Embryonic facial prominence (tissue), 1 donor: ENCODE data around the gene INTS1.
"Not testable (repeated sequence)": the region's sequence is repeated elsewhere in the genome, so short reads cannot be mapped to it uniquely, and the experiment has no call there.

Source experiments
- DNase-seq: peaks from one replicate; pipeline ENCODE4 v3.0.0-alpha.2; 2016; ENCODE audit errors: extremely low spot score

Gene INTS1

DNA sequence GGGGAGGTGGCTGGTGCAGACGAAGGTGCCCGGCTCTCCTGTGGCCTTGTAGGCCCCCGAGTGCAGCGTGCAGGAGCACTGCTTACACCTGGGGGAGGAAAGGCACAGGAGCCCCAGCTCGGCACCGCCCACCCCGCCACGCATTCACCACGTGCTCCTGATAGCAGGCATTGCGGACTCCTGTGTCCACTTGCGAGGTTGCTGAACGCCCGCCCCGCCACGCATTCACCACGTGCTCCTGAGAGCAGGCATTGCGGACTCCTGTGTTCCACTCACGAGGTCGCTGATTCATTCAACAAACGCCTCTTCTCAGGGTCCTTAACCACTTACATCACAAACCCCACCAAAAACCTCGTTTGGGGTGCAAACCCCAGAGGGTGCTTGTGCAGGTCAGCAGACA, 58.8 kb downstream of the INTS1 start:
- DNase-seq: no peak

DNA sequence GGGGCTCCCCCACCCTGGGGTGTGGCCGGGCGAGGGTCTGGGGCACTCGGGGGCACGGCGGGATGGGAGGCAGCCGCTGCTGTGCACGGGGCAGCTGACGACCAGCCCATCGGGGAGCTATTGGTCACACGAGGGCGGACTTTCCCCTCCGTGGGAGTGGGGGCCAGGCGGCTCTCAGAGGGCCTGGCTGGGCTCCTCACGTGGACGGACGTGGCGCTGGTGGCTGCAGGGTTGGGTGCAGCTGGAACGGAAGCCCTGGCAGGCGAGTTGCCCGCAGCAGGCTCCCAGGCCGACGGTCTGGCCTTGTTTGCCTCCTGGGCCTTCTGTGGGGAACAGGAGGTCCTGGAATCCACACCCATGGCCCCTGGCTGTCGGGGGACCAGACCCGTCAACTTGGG, 59.3 kb downstream of the INTS1 start:
- no peak for DNase-seq

DNA sequence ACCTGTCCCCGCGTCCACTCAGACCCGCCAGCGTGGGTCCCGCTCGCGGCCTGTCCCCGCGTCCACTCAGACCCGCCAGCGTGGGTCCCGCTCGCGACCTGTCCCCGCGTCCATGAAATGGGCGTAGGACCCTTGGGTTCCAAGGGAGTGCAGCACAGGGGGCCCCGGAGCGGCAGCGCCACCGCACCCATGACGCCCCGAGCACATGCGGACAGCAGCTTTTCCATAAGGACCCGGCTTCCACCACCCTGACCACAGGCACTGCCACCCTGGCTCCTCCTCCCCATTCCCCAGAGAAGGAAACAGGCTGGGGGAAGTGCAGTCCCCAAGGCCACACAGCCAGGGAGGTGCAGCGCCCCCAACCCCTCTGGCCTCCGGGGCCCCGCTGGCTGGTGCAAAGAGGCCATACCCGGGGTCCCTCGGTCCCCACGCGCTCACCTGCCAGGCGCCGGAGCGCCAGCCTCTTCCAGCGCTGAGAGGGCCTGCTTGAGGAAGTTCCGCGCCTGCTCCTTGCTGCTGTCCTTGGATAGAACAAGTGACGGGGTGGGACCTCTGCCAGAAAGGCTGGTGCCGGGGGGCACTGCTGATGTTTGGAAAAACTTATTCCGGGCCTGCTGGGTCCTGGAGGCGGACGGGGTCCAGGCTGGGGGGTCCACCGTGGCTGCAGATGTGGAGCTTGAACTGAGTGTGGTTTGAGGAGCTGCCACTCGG, 59.8 kb downstream of the INTS1 start:
- DNase-seq: no peak

DNA sequence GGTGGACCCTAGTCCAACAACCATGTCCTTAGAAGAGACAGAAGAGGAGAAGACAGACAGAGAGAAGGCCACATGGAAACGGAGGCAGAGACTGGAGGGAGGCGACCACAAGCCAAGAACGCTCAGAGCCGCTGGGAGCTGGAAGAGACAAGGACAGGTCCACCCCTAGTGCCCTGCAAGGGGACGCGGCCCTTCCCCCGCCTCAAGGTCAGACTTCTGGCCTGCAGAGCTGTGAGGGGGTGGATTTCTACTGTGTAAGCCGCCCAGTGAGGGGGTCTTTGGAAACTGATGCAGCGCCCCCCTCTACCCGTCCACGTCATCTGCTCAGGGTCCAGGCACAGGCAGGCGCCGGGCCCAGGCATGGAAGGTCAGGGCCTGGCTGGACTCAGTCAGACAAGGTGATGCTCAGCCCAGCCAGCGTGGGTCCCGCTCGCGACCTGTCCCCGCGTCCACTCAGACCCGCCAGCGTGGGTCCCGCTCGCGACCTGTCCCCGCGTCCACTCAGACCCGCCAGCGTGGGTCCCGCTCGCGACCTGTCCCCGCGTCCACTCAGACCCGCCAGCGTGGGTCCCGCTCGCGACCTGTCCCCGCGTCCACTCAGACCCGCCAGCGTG, 60.5 kb downstream of the INTS1 start:
- DNase-seq: not testable (repeated sequence)

DNA sequence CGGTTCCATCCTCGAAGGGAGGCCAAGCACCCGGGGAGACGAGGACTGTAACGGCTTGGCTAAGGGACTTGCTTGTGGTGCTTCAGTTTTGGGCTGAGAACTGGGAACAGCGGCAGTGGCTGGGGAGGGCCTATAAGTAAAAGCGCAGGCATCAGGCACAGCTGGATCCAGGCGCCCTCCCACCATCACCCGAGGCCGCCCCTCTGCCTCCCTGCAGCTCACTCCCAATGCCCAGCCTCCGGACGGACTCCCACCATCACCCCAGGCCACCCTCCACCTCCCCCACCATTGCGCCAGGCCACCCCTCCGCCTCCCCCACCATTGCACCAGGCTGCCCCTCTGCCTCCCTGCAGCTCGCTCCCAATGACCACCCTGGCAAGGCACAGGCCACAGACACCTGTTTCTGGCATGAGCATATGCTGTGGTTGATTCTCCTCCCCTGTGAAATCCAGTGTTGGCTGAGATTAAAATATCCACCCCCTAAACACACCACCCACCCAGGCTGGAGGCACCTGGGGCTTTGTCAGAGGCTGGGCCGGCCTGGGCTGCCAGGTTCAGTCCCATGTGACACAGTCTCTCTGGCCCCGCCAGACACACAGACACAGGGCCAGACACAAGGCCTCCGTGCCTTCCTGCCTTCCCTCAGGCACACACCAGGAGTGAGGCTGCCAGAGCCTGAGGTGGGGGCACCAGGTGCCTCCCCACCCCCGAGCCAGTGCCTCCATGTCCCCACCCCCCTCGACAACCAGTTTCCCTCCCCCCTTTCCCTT, 61.6 kb downstream of the INTS1 start:
- no peak for DNase-seq

DNA sequence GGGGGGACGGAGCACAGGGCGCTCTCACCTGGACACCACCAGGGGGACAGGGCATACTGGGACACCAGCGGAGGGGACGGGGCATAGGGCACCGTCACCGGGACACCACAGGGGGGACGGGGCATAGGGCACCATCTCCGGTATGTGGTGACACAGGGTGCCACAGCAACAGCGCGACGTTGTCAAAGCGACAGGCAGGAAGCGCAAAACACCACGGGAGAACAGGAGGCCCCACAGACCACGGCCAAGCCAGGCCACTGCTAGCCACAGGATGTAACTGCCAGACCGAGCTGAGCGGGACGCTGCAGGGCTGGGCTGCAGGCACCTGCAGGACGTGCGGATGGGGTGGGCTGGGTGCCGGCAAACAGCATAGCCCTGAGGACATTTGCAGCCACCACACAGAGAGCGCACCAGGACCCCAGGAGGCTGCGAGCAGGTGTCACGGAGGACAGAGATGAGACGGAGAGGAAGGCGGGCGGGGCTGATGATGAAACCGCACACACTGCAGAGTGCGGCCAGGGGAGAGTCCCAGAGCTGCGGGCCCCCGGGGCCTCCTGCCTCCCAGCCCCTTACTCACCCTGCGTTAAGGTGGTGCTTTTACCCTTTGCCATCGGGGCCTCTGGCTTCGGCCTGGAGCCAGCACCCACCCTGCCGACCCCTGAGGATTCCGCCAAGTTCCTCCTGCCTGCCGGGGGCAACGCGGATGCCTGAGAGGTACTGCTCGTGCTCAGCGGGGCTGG, 62.4 kb downstream of the INTS1 start:
- no peak for DNase-seq

DNA sequence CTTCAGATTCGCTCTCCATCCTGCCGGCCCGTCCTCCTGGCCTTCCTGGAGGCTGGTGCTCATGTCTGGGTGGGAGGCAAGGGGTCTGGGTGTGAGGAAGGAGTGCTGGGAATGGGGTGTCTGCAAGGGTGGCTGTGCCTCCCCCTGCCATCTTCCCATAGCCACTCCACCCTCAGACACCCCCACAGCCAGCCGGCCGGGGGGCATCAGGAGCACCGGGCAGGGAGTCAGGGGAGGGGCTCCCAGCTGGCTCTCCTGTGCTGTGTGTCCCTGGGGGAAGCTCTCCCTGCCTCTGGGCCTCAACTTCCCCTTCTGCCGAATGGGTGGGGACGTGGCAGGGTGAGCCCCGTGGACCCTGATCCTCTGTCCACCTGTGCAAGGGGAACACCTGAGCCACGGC, 63.6 kb downstream of the INTS1 start:
- DNase-seq: no peak

DNA sequence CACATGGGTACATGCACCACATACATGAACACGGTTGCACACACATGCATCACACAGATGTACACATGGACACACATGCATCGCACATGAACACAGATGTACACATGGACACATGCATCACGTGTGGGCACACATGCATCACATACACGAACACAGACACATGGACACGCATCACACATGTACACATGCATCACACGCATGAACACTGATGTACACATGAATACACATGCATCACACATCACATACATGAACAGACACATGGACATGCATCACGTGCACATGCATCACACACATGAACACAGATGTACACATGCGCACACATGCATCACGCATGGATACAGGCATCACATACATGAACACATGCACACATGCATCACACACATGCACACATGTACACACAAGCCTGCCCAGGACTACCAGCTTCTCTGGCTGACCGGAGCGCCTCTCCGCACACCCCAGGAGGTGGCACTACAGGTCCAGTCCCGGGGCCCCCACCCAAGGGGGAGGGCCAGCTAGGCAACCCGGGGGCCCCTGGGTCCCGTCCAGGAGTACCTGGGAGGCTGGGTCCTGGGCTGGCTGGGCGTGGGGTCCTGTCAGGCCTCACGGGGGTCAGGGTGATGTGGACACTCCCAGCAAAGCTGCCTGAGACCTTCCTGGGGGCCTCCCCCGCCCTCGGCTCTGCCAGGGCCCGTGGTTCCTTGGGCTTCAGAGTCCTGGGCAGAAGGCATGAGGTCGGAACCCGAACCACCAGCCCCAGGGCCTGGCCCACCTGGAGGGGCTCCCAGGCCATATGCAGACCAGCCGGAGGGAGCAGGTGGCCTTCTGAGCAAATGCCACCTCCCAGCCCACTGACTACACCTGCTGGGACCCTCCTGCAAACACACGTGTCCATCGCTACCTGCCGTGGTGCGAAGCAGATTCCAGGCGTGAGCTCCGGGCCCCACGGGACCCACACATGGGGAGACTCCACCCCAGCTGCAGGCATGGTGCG, 64.5 kb downstream of the INTS1 start:
- DNase-seq: no peak

DNA sequence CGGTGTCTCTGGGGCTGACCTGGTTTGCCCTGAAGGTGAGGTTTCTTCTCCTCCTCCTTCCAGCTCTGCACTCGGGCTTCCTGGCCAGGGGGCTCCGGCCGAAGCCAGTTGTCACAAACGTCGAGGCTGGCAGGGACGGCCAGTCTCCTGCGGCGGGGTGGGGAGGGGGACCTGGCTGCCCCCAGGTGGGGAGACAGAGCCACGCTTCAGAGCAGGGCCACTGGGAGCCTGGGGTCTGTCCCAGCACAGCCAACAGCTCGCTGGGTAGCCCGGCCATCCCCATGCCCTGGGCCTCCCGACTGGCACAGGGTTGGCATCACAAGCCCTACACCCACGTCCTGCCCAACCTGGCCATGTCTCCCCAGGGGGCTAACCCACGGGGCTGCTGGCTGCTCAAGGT, 65.4 kb downstream of the INTS1 start:
- DNase-seq: no peak

DNA sequence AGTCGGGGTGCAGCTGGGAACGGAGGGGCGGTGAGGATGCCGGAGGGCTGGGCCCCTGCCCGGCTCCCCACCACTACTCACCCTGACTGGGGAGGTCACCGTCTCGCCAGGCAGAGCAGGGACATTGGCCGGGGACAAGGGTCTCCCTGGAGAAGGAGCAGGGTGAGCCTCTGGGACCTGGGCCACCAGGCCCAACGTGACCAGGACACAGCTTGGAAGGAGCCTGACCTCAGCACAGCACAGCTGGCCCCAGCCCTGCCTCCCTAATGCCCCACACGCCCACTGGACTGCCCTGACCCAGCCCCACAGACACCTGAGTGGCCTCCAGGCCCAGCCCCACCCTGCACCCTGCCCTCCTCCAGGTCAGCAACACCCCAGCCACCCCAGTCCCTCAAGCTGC, 66.0 kb downstream of the INTS1 start:
- DNase-seq: no peak

DNA sequence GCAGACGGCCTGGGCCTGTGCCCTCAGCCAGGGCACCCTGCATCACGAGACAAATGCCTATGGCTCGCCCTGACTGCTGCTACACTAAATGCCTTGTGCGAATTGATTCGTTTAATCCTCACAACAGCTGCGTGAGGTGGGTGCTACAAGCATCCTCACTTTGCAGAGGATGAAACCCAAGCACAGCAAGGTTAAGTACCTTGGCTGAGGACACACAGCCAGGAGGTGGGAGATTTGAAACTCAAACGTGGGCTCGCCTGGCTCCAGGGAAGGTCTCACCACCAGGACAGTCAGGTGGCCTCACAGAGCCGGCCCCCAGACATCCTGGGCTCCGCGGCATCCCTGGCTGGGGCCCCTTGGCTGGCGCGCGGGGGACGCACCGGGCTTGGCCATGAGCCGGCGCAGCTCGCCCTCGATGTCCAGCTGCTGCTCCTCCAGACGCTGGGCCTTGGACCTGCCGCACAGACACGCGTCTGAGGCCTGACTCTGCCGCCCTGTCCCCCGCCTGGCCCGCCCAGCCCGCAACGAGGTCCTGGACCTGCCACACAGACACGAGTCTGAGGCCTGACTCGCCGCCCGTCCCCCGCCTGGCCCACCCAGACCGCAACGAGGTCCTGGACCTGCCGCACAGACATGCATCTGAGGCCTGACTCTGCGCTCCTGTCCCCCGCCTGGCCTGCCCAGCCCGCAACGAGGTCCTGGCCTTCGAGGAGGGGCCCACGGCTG, 66.9 kb downstream of the INTS1 start:
- DNase-seq: no peak

DNA sequence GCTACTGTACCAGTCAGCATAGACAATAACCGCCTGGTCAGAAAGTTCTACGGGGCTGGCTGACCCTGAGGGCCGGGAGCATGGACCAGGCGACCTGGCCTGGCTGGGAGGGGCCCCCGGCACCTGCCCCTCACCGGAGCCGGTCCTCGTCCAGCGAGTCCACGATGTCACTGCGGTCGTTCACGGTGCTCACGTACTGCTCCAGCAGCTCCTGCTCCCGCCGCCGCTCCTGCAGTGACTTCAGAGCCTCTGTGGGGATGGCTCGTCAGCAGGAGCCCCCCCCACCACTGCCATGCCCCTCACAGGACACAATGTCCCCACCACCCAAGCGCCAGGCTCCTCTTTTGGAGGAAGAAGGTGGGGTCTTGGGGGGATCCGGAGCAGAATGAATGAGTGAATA, 67.6 kb downstream of the INTS1 start:
- no peak for DNase-seq

DNA sequence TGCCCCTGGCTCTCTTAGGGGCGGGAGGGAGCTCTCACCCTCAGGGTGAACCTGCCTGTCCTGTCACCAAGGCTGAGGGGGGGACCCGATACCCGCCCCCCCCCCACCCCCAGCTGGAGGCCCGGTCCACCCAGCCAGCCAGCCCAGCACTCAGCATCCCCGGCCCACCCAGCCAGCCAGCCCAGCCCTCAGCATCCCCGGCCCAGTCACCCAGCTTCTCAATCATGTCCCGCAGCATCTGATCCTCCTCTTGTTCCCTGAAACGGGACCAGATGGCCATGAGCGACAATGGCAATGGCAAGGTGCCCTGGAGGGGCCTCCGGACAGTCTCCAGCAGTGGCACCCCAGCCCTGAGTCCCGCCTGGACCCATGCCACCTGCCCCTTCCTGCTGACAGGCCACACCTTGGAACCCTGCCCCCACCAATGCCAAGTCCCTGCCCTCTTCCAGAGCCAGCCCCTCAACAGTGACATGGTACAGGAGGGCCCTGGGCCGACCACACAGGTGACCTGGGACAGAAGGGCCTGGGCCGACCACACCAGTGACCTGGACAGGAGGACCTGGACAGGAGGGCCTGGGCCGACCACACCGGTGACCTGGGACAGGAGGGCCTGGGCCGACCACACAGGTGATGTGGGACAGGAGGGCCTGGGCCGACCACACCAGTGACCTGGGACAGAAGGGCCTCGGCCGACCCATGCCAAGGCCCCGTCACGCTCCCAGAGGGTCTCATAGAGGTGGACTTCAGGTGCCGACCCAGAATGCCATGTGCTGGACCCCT, 69.1 kb downstream of the INTS1 start:
- no peak for DNase-seq

DNA sequence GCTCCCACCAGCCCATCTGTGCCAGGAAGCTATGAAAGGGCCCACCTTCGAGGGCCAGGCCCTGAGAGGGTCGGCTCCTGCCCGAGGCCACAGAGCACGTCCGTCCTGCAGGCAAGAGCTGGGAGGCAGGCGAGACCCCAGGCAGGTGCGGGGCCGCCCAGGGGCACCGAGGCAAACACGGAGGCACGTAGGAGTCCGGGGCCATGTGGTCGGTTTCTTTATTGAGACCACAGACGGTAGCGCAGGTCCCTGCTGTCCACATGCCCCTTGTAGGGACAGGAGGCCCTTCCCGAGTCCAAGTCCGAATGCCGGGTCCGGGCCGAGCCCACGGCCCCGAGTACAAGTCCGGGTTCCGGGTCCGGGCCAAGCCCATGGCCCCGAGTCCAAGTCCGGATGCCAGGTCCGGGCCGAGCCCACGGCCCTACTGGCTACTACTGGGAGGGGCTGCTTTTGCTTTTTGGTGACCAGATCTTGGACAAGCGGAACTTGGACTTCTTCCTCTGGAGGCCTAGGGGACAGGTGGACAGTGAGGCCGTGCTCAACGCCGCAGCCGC, 69.9 kb downstream of the INTS1 start:
- no peak for DNase-seq

DNA sequence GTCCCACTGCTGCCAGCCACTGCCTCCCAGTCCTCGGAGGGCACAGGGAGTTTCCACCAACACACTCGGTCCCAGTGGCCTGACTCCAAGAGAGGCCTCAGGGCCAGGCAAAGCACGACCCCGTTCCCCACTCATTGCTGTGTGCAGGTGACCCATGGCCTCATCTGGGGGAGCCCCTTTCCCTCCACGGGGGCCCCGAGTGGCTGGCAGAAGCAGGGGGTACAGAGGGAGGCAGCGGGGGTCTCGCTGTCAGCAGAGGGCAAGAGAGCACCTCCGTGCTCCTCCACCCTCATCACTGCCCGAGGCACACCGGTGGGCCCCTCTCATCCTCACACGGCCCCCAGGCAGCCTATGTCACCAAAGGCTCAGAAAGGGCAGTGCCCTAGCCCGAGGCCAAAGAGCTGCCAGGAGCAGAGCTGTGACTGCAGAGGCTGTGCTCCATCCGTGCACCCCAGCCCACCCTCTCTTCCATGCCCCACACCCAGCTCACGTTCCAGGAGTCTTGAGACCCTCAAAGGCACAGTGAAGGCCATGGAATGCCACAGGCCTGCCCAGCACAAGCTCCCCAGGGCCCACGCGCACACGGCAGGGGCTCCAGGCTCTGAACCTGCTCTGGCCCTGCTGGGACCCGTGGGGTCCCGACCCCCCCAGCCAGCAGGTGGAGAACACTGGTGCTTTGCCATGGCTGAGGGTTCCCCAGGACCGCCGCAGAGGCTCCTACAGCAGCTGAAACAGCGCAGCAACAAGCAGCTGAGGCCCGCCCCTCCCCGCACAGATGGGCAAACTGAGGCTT, 70.9 kb downstream of the INTS1 start:
- DNase-seq: no peak

DNA sequence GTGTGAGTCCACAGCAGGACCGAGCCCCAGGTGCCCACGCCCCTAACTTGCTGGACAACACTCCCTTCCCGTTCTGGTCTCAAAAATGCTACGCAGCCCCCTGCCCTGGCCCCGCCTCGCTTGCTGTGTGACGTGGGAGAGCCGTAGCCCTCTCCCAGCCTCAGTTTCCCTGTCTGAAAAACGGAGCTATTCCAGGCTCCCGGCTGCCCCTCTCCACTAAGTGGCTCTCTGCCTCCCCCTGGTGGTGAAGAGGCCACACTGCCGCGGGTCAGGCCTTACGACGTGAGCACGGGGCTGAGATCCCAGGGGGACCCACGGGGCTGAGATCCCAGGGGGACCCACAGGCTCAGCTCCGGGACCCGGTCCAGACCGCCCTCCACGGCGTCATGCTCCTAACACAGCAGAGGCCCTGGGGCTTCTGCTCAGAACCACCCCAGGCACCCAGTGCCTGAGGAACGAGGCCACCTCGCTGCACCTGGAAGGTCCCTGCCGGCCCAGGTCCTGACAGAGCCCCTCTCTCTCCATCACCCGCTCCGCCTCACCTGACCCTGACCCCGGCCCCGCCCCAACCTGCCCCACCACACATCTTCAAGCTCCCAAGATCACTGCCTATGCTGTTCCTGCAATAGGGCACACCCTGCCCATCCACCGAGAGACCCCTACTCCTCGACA, 71.6 kb downstream of the INTS1 start:
- peak; percentile 18 for DNase-seq

DNA sequence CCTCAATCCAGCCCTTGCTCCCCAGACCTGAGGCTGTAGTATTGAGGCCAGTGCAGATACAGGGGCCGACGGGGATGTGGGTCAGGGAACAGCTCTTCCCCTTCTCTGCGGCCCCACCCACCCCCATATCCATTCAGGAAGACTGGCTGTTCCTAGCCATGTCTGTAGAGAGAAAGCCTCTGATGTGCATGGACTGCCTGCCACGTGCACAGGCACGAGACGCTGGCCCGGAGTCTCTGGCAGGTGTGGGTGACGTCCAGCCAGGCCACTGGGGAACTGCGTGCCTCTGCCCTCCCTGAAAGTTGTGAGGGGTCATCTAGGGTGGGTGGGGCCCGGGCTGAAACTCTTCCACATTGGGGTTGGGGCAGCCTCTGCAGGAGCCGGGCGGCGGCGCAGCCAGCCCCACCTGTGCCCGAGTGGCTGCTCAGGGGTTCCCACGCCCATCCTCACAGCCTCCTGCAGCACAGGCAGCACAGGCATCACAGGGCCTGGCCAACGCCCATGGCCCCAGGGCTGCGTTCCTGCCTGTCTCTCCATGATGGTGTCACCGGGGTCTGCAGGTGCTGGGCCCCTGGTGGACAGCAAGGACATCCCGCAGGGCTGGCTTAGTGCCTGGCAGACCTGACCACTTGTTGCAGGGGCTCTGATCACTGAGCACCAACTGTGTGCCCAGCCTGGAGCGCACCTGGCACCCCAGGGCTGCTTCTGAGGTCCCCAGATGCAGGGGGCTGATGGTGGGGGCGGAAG, 72.4 kb downstream of the INTS1 start:
- no peak for DNase-seq
